DOHH2 (cell line): Measurements from ENCODE around the gene ATE1.

Experiments
- EZH2phosphoT487 ChIP-seq: fragments of 200-600 bp; sonication (generic); IDR thresholded peaks from 2 replicates; pipeline ENCODE4 v1.6.1; 2017; ENCODE audit warnings: borderline replicate concordance, mild to moderate bottlenecking, antibody characterized with exemption, low read length, moderate library complexity, mixed read lengths
- TF ChIP-seq, protein P1 (sequence below): fragments of 200-600 bp; sonication (generic); IDR thresholded peaks from one replicate; pipeline ENCODE4 v1.5.1; 2014; ENCODE audit warnings: antibody characterized with exemption, mild to moderate bottlenecking, low read depth, low read length; ENCODE audit not compliant: poor library complexity, severe bottlenecking

DNA sequence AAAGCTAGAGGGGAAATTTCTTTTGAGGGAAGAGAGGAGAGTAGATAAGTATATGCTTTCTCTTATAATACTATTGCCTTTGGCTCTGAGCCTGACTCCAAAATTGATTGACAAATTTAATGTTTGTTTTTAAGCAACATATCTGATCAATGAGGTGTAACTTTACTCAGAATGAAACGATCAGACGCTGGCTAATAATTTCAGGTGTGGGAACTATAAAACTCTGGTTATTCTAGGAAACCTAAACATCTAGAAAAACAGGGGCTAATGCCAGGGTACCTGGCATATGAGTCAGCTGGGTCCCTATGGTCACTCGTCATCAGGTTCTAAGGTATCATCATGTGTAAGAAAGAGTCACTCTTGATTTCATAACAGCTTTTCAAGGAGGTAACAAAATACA, 139.7 kb downstream of the ATE1 start:
- TF ChIP-seq, protein P1, sequence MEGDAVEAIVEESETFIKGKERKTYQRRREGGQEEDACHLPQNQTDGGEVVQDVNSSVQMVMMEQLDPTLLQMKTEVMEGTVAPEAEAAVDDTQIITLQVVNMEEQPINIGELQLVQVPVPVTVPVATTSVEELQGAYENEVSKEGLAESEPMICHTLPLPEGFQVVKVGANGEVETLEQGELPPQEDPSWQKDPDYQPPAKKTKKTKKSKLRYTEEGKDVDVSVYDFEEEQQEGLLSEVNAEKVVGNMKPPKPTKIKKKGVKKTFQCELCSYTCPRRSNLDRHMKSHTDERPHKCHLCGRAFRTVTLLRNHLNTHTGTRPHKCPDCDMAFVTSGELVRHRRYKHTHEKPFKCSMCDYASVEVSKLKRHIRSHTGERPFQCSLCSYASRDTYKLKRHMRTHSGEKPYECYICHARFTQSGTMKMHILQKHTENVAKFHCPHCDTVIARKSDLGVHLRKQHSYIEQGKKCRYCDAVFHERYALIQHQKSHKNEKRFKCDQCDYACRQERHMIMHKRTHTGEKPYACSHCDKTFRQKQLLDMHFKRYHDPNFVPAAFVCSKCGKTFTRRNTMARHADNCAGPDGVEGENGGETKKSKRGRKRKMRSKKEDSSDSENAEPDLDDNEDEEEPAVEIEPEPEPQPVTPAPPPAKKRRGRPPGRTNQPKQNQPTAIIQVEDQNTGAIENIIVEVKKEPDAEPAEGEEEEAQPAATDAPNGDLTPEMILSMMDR: no peak
- TF ChIP-seq EZH2phosphoT487: no peak
